Colonic mucosa (tissue), 4 donors: ENCODE data around the gene ATXN2. TPM values are rescaled to one million over a fixed set of nuclear protein-coding genes. Genes with fewer than 3 reads are reported as not detected.
"Not testable (repeated sequence)": the region's sequence is repeated elsewhere in the genome, so short reads cannot be mapped to it uniquely, and the experiment has no call there.

Source experiments
- DNase-seq: peaks from one replicate; pipeline ENCODE4 v3.0.0-alpha.2; 2020
- H3K27ac ChIP-seq: fragments of 200-600 bp; one replicate; pipeline ENCODE4 v1.8.0; 2021
- H3K27me3 ChIP-seq: fragments of 200-600 bp; one replicate; pipeline ENCODE4 v1.8.0; 2021
- H3K36me3 ChIP-seq: fragments of 200-600 bp; one replicate; pipeline ENCODE4 v1.8.0; 2021
- H3K4me1 ChIP-seq: fragments of 200-600 bp; one replicate; pipeline ENCODE4 v1.8.0; 2021; ENCODE audit warnings: mild to moderate bottlenecking
- H3K4me3 ChIP-seq: fragments of 200-600 bp; one replicate; pipeline ENCODE4 v1.8.0; 2021
- H3K9ac ChIP-seq, 2 donors: one replicate each; pipeline ENCODE4 v1.7.0; 2013; ENCODE audit warnings: control low read depth in 2 of 2, low read depth in 2 of 2, low read length in 2 of 2
- H3K9me3 ChIP-seq: fragments of 200-600 bp; one replicate; pipeline ENCODE4 v1.8.0; 2021
- CTCF ChIP-seq: fragments of 200-600 bp; IDR thresholded peaks from one replicate; pipeline ENCODE4 v1.8.0; 2022; ENCODE audit warnings: antibody characterized with exemption, mild to moderate bottlenecking
- intact Hi-C: fragments of 100-400 bp; cut with DNase I; formaldehyde crosslinking; loops from one replicate; pipeline ENCODE4 v1.14.1; 2022
- total RNA-seq, 2 donors: library from RNA; stranded (reverse); fragmentation: NEBNext Ultra II Directional in 1 of 2; extraction: Animal tissue kit (Norgen Biotek cat#: 25700) in 1 of 2; gene quantifications; one replicate each; pipeline ENCODE4 v1.2.1, GENCODE V29; 2021
- donor health status: healthy.
- donor health status: DM: no; HTN: no; CAD: no.
- donor health status: DM: no; HTN: no; CAD: no.

The ATXN2 gene
- total RNA-seq, 2 donors from 2014 or later = 48.7 to 55.1 TPM

DNA sequence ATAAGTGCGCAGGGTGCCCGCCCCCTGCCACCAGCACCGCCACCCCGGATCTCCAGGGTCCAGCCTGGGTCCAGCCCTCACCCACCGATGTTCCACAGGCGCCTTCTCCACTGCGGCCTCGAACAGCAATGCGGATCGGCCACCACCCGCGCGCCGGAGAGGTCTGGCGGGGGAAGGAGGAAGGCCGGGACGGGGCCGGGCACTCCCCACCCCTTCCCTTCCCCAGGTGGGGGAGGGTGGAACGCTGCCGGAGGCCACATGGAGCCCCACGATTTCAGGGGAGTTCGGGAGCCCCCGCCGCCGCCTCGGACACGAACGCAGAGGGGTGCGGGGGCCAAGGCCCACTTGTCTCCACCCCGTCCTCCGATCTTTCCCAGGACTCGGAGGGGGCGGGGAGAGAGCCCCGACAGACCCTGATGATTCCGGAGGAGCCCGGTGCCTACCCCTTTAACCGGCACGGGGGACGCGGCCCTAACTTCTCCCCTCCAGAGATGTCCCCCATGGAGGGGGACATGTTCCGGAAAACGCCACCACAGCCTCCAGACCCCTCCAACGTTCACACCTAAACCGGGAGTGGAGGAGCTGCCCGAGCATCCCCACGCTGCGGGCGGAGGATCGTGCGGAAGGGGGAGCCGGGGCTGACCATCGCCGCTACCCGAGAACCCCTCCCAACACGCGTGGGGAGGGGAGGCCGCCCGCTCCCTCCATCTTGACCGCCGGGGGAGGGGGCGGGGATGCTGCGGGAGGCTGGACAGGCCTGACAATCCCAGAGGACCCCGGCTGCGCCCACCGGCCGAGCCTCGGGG is 1.1 kb downstream of the ATXN2 start:
- no peaks in the 10 kb centered on the region for H3K9me3 ChIP-seq
- H3K4me1 ChIP-seq = no peaks in the 10 kb centered on the region
- DNase-seq = peak; percentile 69
- no peaks in the 10 kb centered on the region for H3K36me3 ChIP-seq
- H3K27ac ChIP-seq = peak overlapping the region; percentile 74
- peak overlapping the region; percentile 91 to 96 for H3K9ac ChIP-seq
- intact Hi-C loops = no loop called here
- TF ChIP-seq CTCF = no peak
- H3K27me3 ChIP-seq = no peaks in the 10 kb centered on the region
- H3K4me3 ChIP-seq = peak overlapping the region; percentile 70

- H3K27me3 ChIP-seq = no peaks in the 10 kb centered on the region
- TF ChIP-seq CTCF = no peak
- no peaks in the 10 kb centered on the region for H3K9me3 ChIP-seq
- H3K27ac ChIP-seq = peak overlapping the region; percentile 74
- H3K4me3 ChIP-seq = peak overlapping the region; percentile 70
- no peaks in the 10 kb centered on the region for H3K36me3 ChIP-seq
- peak; percentile 68 for DNase-seq
- no peaks in the 10 kb centered on the region for H3K4me1 ChIP-seq
- H3K9ac ChIP-seq = peak overlapping the region; percentile 91 to 96
- intact Hi-C loops = no loop called here
Measured at GRCh38 chr12:111596985-111597830, 1.9 kb downstream of the ATXN2 start.

DNA sequence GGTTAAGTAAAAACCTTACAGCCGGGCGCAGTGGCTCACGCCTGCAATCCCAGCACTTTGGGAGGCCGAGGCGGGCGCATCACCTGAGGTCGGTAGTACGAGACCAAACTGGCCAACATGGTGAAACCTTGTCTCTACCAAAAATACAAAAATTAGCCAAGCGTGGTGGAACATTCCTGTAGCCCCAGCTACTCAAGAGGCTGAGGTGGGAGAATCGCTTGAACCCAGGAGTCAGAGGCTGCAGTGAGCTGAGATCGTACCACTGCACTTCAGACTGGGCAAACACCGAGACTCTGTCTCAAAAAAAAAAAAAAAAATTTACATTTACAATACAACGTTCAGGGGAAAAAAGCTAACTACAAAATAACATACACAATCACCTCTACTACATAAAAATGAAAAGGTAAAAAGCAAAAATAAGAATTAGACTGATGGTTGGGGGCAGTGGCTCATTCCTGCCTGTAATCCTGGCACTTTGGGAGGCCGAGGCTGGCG is 3.7 kb downstream of the ATXN2 start:
- H3K27ac ChIP-seq, H3K4me1 ChIP-seq, intact Hi-C loops, H3K4me3 ChIP-seq, H3K36me3 ChIP-seq, DNase-seq, H3K27me3 ChIP-seq, H3K9ac ChIP-seq, H3K9me3 ChIP-seq: not testable (repeated sequence)

- H3K4me1 ChIP-seq, H3K9me3 ChIP-seq, H3K4me3 ChIP-seq, H3K27ac ChIP-seq, H3K36me3 ChIP-seq, H3K27me3 ChIP-seq, intact Hi-C loops, H3K9ac ChIP-seq, DNase-seq: not testable (repeated sequence)
Measured at GRCh38 chr12:111591399-111592010, 7.6 kb downstream of the ATXN2 start.

DNA sequence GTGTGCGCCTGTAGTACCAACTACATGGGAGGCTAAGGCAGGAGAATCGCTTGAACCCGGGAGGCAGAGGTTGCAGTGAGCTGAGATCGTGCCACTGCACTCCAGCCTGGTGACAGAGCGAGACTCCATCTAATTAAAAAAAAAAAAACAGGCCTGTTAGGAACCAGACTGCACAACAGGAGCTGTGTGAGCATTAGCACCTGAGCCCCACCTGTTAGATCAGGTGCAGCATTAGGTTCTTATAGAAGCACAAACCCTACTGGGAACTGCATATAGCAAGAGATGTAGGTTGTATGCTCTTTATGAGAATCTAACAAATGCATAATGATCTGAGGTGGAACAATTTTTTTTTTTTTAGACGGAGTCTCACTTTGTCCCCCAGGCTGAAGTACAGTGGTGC is 8.6 kb downstream of the ATXN2 start:
- Histone ChIP-seq H3K4me1 (no peaks in the 10 kb centered on the region), H3K9me3 (no peaks in the 10 kb centered on the region), H3K4me3 (no peak overlapping the region), H3K27me3 (no peaks in the 10 kb centered on the region), H3K36me3 (no peaks in the 10 kb centered on the region), H3K27ac (no peak overlapping the region), H3K9ac (no peak overlapping the region)
- no peak for TF ChIP-seq CTCF
- DNase-seq = no peak
- intact Hi-C loops = no loop called here

DNA sequence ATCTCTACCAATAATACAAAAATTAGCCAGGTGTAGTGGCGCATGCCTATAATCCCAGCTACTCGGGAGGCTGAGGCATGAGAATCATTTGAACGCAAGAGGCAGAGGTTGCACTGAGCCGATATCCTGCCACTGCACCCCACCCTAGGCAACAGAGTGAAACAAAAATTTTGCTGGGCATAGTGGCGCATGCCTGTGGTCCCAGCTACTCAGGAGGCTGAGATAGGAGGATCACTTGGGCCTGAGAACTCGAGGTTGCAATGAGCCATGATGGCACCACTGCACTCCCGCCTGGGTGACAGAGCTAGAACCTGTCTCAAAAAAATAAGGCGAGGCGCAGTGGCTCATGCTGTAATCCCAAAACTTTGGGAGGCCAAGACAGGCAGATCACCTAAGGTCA is 9.5 kb downstream of the ATXN2 start:
- Histone ChIP-seq H3K27ac (no peak overlapping the region), H3K9ac (no peak overlapping the region), H3K4me1 (no peaks in the 10 kb centered on the region), H3K36me3 (no peaks in the 10 kb centered on the region), H3K4me3 (no peak overlapping the region), H3K9me3 (no peaks in the 10 kb centered on the region), H3K27me3 (no peaks in the 10 kb centered on the region)
- intact Hi-C loops = no loop called here
- no peak for DNase-seq
- no peak for TF ChIP-seq CTCF
